Stimulated activated effector memory CD8-positive, alpha-beta T cell treated with anti-CD3 and anti-CD28 coated beads, Interleukin-12 subunit alpha, Interleukin-12 subunit beta, amount 100 ng/mL, for 72 hours (primary cell): ENCODE data around the gene B3GALT2.
"Not testable (repeated sequence)": the region's sequence is repeated elsewhere in the genome, so short reads cannot be mapped to it uniquely, and the experiment has no call there.

Experiments
- ATAC-seq: fragments of 150-1000 bp; cut with Tn5 transposase; 2 replicates; pipeline ENCODE4 v1.10.0; 2021
- DNase-seq, 2 donors: peaks; one replicate each; pipeline ENCODE4 v3.0.0; 2021 to 2022; ENCODE audit warnings: low spot score in 2 of 2
- H3K27ac Mint-ChIP-seq: one replicate; pipeline ENCODE4 v1.8.0; 2022; ENCODE audit warnings: mild to moderate bottlenecking, mixed read lengths
- H3K36me3 Mint-ChIP-seq: one replicate; pipeline ENCODE4 v1.8.0; 2022; ENCODE audit warnings: mild to moderate bottlenecking, mixed read lengths
- H3K4me1 Mint-ChIP-seq: one replicate; pipeline ENCODE4 v1.8.0; 2022; ENCODE audit warnings: mixed read lengths
- H3K4me3 Mint-ChIP-seq: one replicate; pipeline ENCODE4 v1.8.0; 2022; ENCODE audit warnings: mild to moderate bottlenecking, mixed read lengths
- H3K9me3 Mint-ChIP-seq: one replicate; pipeline ENCODE4 v1.8.0; 2022; ENCODE audit warnings: mixed read lengths

B3GALT2 gene

GRCh38 chr1:193185901-193186731, at the start of gene B3GALT2:
Gene B3GALT2 (minus strand): TSS chr1:193186613. CDS start chr1:193181562, 5,051 bp downstream.
- H3K36me3 Mint-ChIP-seq: peaks cover 15% of the 10 kb centered on the region
- H3K4me1 Mint-ChIP-seq: peaks cover 30% of the 10 kb centered on the region
- H3K27ac Mint-ChIP-seq: peak within 1 kb of the TSS; percentile 48
- no peak for DNase-seq
- peak; percentile 89 for ATAC-seq
- H3K9me3 Mint-ChIP-seq: no peaks in the 10 kb centered on the region
- H3K4me3 Mint-ChIP-seq: peak within 1 kb of the TSS; percentile 62

- Mint-ChIP-seq H3K4me1 (peaks cover 14% of the 10 kb centered on the region), H3K27ac (no peak overlapping the region), H3K9me3 (no peaks in the 10 kb centered on the region), H3K36me3 (peaks cover 56% of the 10 kb centered on the region), H3K4me3 (no peak overlapping the region)
- DNase-seq (no peak), ATAC-seq (no peak)
These were observed 48.1 kb upstream of the B3GALT2 start for GRCh38 chr1:193234530-193234929.

GRCh38 chr1:193231146-193231545, 44.7 kb upstream of the B3GALT2 start:
- H3K4me3 Mint-ChIP-seq, ATAC-seq, H3K9me3 Mint-ChIP-seq, H3K27ac Mint-ChIP-seq, DNase-seq: not testable (repeated sequence)
- H3K36me3 Mint-ChIP-seq: peaks cover 50% of the 10 kb centered on the region
- H3K4me1 Mint-ChIP-seq: peaks cover 10% of the 10 kb centered on the region

GRCh38 chr1:193229136-193229535, 42.7 kb upstream of the B3GALT2 start:
- Mint-ChIP-seq H3K27ac (no peak overlapping the region), H3K4me1 (peaks cover 20% of the 10 kb centered on the region), H3K36me3 (peaks cover 46% of the 10 kb centered on the region), H3K9me3 (no peaks in the 10 kb centered on the region), H3K4me3 (no peak overlapping the region)
- DNase-seq (no peak), ATAC-seq (no peak)

- ATAC-seq (no peak), DNase-seq (no peak)
- no peaks in the 10 kb centered on the region for H3K9me3 Mint-ChIP-seq
- peaks cover 49% of the 10 kb centered on the region for H3K36me3 Mint-ChIP-seq
- H3K4me1 Mint-ChIP-seq: peaks cover 31% of the 10 kb centered on the region
- H3K4me3 Mint-ChIP-seq: no peak overlapping the region
- no peak overlapping the region for H3K27ac Mint-ChIP-seq
These were observed 35.7 kb upstream of the B3GALT2 start for GRCh38 chr1:193222056-193222615.

- Mint-ChIP-seq H3K4me1 (peaks cover 26% of the 10 kb centered on the region), H3K36me3 (peaks cover 49% of the 10 kb centered on the region), H3K4me3 (no peak overlapping the region), H3K9me3 (no peaks in the 10 kb centered on the region), H3K27ac (no peak overlapping the region)
- DNase-seq (no peak), ATAC-seq (no peak)
These were observed 35.2 kb upstream of the B3GALT2 start for GRCh38 chr1:193221651-193222050.

- Mint-ChIP-seq H3K9me3 (no peaks in the 10 kb centered on the region), H3K36me3 (peaks cover 50% of the 10 kb centered on the region), H3K27ac (no peak overlapping the region), H3K4me1 (peaks cover 11% of the 10 kb centered on the region), H3K4me3 (no peak overlapping the region)
- ATAC-seq (no peak), DNase-seq (no peak)
These were observed 33.0 kb upstream of the B3GALT2 start for GRCh38 chr1:193219391-193219790.

- Mint-ChIP-seq H3K36me3 (peaks cover 65% of the 10 kb centered on the region), H3K4me3 (no peak overlapping the region), H3K27ac (peak overlapping the region; percentile 35), H3K4me1 (peaks cover 11% of the 10 kb centered on the region), H3K9me3 (no peaks in the 10 kb centered on the region)
- DNase-seq (no peak), ATAC-seq (no peak)
These were observed 30.5 kb upstream of the B3GALT2 start for GRCh38 chr1:193216920-193217319.

GRCh38 chr1:193213998-193214397, 27.6 kb upstream of the B3GALT2 start:
- Mint-ChIP-seq H3K4me1 (peaks cover 17% of the 10 kb centered on the region), H3K36me3 (peaks cover 72% of the 10 kb centered on the region), H3K27ac (no peak overlapping the region), H3K4me3 (no peak overlapping the region), H3K9me3 (no peaks in the 10 kb centered on the region)
- no peak for DNase-seq
- no peak for ATAC-seq

GRCh38 chr1:193212637-193213036, 26.2 kb upstream of the B3GALT2 start:
- peaks cover 71% of the 10 kb centered on the region for H3K36me3 Mint-ChIP-seq
- no peak overlapping the region for H3K4me3 Mint-ChIP-seq
- peaks cover 3% of the 10 kb centered on the region for H3K9me3 Mint-ChIP-seq
- H3K4me1 Mint-ChIP-seq: peaks cover 17% of the 10 kb centered on the region
- ATAC-seq: no peak
- no peak for DNase-seq
- H3K27ac Mint-ChIP-seq: no peak overlapping the region

- no peak for DNase-seq
- Mint-ChIP-seq H3K4me3 (no peak overlapping the region), H3K9me3 (peaks cover 7% of the 10 kb centered on the region), H3K36me3 (peaks cover 68% of the 10 kb centered on the region), H3K4me1 (peaks cover 17% of the 10 kb centered on the region), H3K27ac (no peak overlapping the region)
- ATAC-seq: peak; percentile 76
These were observed 25.1 kb upstream of the B3GALT2 start for GRCh38 chr1:193211539-193211938.

GRCh38 chr1:193210996-193211395, 24.6 kb upstream of the B3GALT2 start:
- H3K4me3 Mint-ChIP-seq: no peak overlapping the region
- H3K4me1 Mint-ChIP-seq: peaks cover 17% of the 10 kb centered on the region
- no peak for ATAC-seq
- peaks cover 68% of the 10 kb centered on the region for H3K36me3 Mint-ChIP-seq
- peaks cover 7% of the 10 kb centered on the region for H3K9me3 Mint-ChIP-seq
- no peak overlapping the region for H3K27ac Mint-ChIP-seq
- DNase-seq: no peak

- H3K36me3 Mint-ChIP-seq: peaks cover 36% of the 10 kb centered on the region
- H3K4me3 Mint-ChIP-seq: no peak overlapping the region
- H3K4me1 Mint-ChIP-seq: peaks cover 18% of the 10 kb centered on the region
- DNase-seq (no peak), ATAC-seq (no peak)
- no peak overlapping the region for H3K27ac Mint-ChIP-seq
- peaks cover 5% of the 10 kb centered on the region for H3K9me3 Mint-ChIP-seq
These were observed 14.6 kb upstream of the B3GALT2 start for GRCh38 chr1:193201021-193201420.

GRCh38 chr1:193199940-193200339, 13.5 kb upstream of the B3GALT2 start:
- no peak overlapping the region for H3K4me3 Mint-ChIP-seq
- DNase-seq: no peak
- peaks cover 25% of the 10 kb centered on the region for H3K36me3 Mint-ChIP-seq
- H3K27ac Mint-ChIP-seq: no peak overlapping the region
- no peaks in the 10 kb centered on the region for H3K9me3 Mint-ChIP-seq
- peaks cover 26% of the 10 kb centered on the region for H3K4me1 Mint-ChIP-seq
- ATAC-seq: no peak

GRCh38 chr1:193192586-193192985, 6.2 kb upstream of the B3GALT2 start:
- ATAC-seq (no peak), DNase-seq (no peak)
- peaks cover 31% of the 10 kb centered on the region for H3K4me1 Mint-ChIP-seq
- no peaks in the 10 kb centered on the region for H3K9me3 Mint-ChIP-seq
- H3K4me3 Mint-ChIP-seq: no peak overlapping the region
- no peaks in the 10 kb centered on the region for H3K36me3 Mint-ChIP-seq
- H3K27ac Mint-ChIP-seq: no peak overlapping the region

GRCh38 chr1:193190096-193190744, 3.8 kb upstream of the B3GALT2 start:
- ATAC-seq: no peak
- H3K4me1 Mint-ChIP-seq: peaks cover 24% of the 10 kb centered on the region
- H3K27ac Mint-ChIP-seq: peak overlapping the region; percentile 17
- H3K9me3 Mint-ChIP-seq: no peaks in the 10 kb centered on the region
- H3K4me3 Mint-ChIP-seq: no peak overlapping the region
- no peaks in the 10 kb centered on the region for H3K36me3 Mint-ChIP-seq
- DNase-seq: no peak
